H1 (cell line): ENCODE data around the gene ANXA9. TPM values are rescaled to one million over a fixed set of nuclear protein-coding genes. Genes with fewer than 3 reads are reported as not detected.

Experiments used
- ASH2L ChIP-seq: fragments of 200-600, 300-600 bp; sonication (generic); IDR thresholded peaks from one replicate; pipeline ENCODE4 v1.7.1; 2017; ENCODE audit warnings: low read length
- BACH1 ChIP-seq: IDR thresholded peaks from 2 replicates; pipeline ENCODE4 v1.6.1; 2012; ENCODE audit warnings: low read length, improper control_type of control experiment
- CEBPB ChIP-seq: IDR thresholded peaks from 2 replicates; pipeline ENCODE4 v1.6.1; 2012; ENCODE audit warnings: low read depth, low read length
- CHD2 ChIP-seq: IDR thresholded peaks from 2 replicates; pipeline ENCODE4 v1.6.1; 2012; ENCODE audit warnings: low read length, improper control_type of control experiment
- EZH2 ChIP-seq: fragments of 200-600 bp; sonication (generic); IDR thresholded peaks from 2 replicates; pipeline ENCODE4 v1.7.1; 2012; ENCODE audit warnings: low read depth, mild to moderate bottlenecking, moderate library complexity, low read length, inconsistent platforms; ENCODE audit not compliant: severe bottlenecking
- HDAC6 ChIP-seq: IDR thresholded peaks from one replicate; pipeline ENCODE4 v1.7.1; 2012; ENCODE audit warnings: low read depth, mild to moderate bottlenecking, inconsistent platforms, low read length, moderate library complexity
- JUND ChIP-seq: IDR thresholded peaks from 2 replicates; pipeline ENCODE4 v1.6.1; 2011; ENCODE audit warnings: mild to moderate bottlenecking, improper control_type of control experiment, low read length
- NANOG ChIP-seq: IDR thresholded peaks from 2 replicates; pipeline ENCODE4 v1.6.1; 2011; ENCODE audit warnings: low read length, low read depth, mild to moderate bottlenecking, inconsistent platforms; ENCODE audit not compliant: insufficient read depth, poor library complexity, severe bottlenecking
- NRF1 ChIP-seq: IDR thresholded peaks from 2 replicates; pipeline ENCODE4 v1.6.1; 2011; ENCODE audit warnings: mild to moderate bottlenecking, low read depth, low read length, improper control_type of control experiment
- POLR2AphosphoS5 ChIP-seq: IDR thresholded peaks from 2 replicates; pipeline ENCODE4 v1.6.1; 2011; ENCODE audit warnings: low read depth, low read length
- RXRA ChIP-seq: IDR thresholded peaks from 2 replicates; pipeline ENCODE4 v1.6.1; 2011; ENCODE audit warnings: low read depth, mild to moderate bottlenecking, low read length, moderate library complexity; ENCODE audit not compliant: insufficient read depth
- SAP30 ChIP-seq: fragments of 300-600 bp; sonication (generic); IDR thresholded peaks from 2 replicates; pipeline ENCODE4 v1.7.1; 2012; ENCODE audit warnings: low read length, moderate library complexity, mild to moderate bottlenecking, inconsistent platforms; ENCODE audit not compliant: insufficient read depth, insufficient replicate concordance
- SIN3A ChIP-seq, 2 experiments: IDR thresholded peaks in 1 of 2; conservative IDR thresholded peaks in 1 of 2; 2 replicates each; pipeline ENCODE4 v1.6.1; 2011 to 2012; ENCODE audit warnings: low read length in 2 of 2, improper control_type of control experiment in 1 of 2, low read depth in 1 of 2, mild to moderate bottlenecking in 1 of 2
- SP1 ChIP-seq: IDR thresholded peaks from 2 replicates; pipeline ENCODE4 v1.6.1; 2011; ENCODE audit warnings: low read depth, low read length
- SRF ChIP-seq: IDR thresholded peaks from 2 replicates; pipeline ENCODE4 v1.6.1; 2011; ENCODE audit warnings: mild to moderate bottlenecking, low read depth, low read length, moderate library complexity
- TCF12 ChIP-seq: IDR thresholded peaks from 2 replicates; pipeline ENCODE4 v1.6.1; 2011; ENCODE audit warnings: low read depth, mild to moderate bottlenecking, low read length
- YY1 ChIP-seq: IDR thresholded peaks from 2 replicates; pipeline ENCODE4 v1.6.1; 2011; ENCODE audit warnings: low read depth, mild to moderate bottlenecking, low read length
- polyA plus RNA-seq, 7 experiments: library from polyadenylated mRNA; depleted of rRNA in 3 of 7; stranded (reverse) in 5 of 7; unstranded in 2 of 7; fragments of >200 nt in 5 of 7; fragments of 200-250 nt in 2 of 7; gene quantifications; 1 replicate in 5 of 7; 2 replicates in 1 of 7; 4 replicates in 1 of 7; pipeline versions ENCODE4 v1.2.1 to v1.2.3, GENCODE V29; 2011 to 2013; ENCODE audit warnings: missing spikeins in 2 of 7, mixed read lengths in 2 of 7
- total RNA-seq: library from RNA; stranded (reverse); fragmentation: NEBNext Ultra II Directional; extraction: Animal tissue kit (Norgen Biotek cat#: 25700); gene quantifications from 2 replicates; pipeline ENCODE4 v1.2.1, GENCODE V29; 2021
- TF ChIP-seq, protein P1 (sequence below): IDR thresholded peaks from 2 replicates; pipeline ENCODE4 v1.6.1; 2012; ENCODE audit warnings: inconsistent platforms
- TF ChIP-seq, protein P2 (sequence below): IDR thresholded peaks from 2 replicates; pipeline ENCODE4 v1.6.1; 2012; ENCODE audit warnings: low read length, inconsistent platforms
- TF ChIP-seq, protein P3 (sequence below): IDR thresholded peaks from 2 replicates; pipeline ENCODE4 v1.6.1; 2011; ENCODE audit warnings: low read length, improper control_type of control experiment

Gene ANXA9
- total and polyA plus RNA-seq, 2 of the 8 experiments (the other 6 are each of a cell fraction or from before 2014, with no cell fraction given) = 1.8 to 3.5 TPM

DNA sequence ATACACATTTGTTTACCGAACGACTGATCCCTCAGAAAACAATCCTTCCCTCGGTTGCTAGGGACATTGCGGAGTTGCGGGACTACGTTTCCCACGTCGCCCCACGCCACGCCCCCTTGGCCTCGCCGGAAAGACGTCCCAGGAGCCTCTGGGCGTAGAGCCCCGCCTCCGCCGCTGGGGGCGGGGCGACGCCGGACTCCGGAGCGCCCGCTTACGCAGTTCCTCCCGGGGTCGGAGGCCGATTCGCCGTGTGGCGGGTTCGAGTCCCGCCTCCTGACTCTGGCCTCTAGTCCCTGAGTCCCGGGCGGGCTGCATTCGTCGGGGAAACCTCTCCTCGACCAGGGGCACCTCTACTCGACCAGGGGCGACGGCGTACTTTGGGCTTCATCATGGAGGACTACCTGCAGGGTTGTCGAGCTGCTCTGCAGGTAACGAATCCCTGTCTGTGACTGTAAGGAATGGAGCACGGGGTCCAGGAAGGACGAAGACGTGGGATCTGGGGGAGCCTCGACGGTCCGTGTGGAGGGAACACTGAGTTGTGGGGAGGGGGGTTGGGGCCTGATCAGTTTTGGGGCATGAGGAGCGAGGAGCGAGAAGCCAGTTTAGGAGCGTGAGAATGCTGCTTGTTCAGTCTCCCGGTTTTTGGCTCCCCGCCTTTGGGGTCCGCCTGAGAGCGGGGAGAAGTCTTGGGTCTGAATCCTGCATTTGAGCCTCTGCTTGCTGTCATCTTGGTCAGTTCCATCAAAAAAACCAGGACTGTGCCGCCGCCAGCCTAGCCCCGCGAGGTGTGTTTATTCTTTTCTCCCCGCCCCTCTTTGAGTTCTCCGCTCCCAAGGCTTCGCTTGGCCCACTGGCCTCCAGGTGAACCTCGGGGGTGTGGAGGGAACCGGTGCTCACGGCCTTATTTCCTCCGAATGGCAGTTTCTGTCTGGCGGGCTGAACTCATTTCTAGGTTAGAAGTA lies 26.4 kb downstream of the ANXA9 start, which contains the start of gene PRUNE1 (continued):
- TF ChIP-seq SAP30 = no peak
- TF ChIP-seq POLR2AphosphoS5 = peak; percentile 35; the same call in 1 of the 2 replicates
- TF ChIP-seq, protein P1, sequence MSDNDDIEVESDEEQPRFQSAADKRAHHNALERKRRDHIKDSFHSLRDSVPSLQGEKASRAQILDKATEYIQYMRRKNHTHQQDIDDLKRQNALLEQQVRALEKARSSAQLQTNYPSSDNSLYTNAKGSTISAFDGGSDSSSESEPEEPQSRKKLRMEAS = peak; percentile 68; the same call in 1 of the 2 replicates
- TF ChIP-seq NRF1 = no peak
- TF ChIP-seq, protein P2, sequence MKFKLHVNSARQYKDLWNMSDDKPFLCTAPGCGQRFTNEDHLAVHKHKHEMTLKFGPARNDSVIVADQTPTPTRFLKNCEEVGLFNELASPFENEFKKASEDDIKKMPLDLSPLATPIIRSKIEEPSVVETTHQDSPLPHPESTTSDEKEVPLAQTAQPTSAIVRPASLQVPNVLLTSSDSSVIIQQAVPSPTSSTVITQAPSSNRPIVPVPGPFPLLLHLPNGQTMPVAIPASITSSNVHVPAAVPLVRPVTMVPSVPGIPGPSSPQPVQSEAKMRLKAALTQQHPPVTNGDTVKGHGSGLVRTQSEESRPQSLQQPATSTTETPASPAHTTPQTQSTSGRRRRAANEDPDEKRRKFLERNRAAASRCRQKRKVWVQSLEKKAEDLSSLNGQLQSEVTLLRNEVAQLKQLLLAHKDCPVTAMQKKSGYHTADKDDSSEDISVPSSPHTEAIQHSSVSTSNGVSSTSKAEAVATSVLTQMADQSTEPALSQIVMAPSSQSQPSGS = no peak
- peak; percentile 17 to 61; a peak in 1 of 4 replicates for TF ChIP-seq SIN3A (conservative IDR thresholded peaks at IDR 0.05 in 1 of 2, IDR thresholded peaks at IDR 0.05 in 1 of 2; ENCODE audit: low read depth in 1 of 2, low read length in 2 of 2)
- TF ChIP-seq EZH2 = no peak
- 0 out of 2 replicates have a peak, but pooled peaks have one; percentile 18 for TF ChIP-seq JUND
- no peak for TF ChIP-seq TCF12
- TF ChIP-seq NANOG = no peak
- 0 out of 2 replicates have a peak, but pooled peaks have one; percentile 10 for TF ChIP-seq BACH1
- no peak for TF ChIP-seq YY1
- TF ChIP-seq SRF = no peak
- no peak for TF ChIP-seq CEBPB
- no peak; the same call in 1 of the 2 replicates for TF ChIP-seq CHD2
- TF ChIP-seq RXRA = no peak
- no peak for TF ChIP-seq HDAC6
- peak; percentile 77; the same call in 1 of the 2 replicates for TF ChIP-seq SP1
- TF ChIP-seq, protein P3, sequence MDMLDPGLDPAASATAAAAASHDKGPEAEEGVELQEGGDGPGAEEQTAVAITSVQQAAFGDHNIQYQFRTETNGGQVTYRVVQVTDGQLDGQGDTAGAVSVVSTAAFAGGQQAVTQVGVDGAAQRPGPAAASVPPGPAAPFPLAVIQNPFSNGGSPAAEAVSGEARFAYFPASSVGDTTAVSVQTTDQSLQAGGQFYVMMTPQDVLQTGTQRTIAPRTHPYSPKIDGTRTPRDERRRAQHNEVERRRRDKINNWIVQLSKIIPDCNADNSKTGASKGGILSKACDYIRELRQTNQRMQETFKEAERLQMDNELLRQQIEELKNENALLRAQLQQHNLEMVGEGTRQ = no peak
- TF ChIP-seq ASH2L = peak; percentile 80
